Inflammatory macrophage treated with lipopolysaccharide for 4 hours (primary cell): ENCODE results near the gene TENM3.
"Not testable (repeated sequence)": the region's sequence is repeated elsewhere in the genome, so short reads cannot be mapped to it uniquely, and the experiment has no call there.

Experiments
- DNase-seq: peaks from one replicate; pipeline ENCODE4 v3.0.0-alpha.2; 2020

Gene TENM3

GRCh38 chr4:182804131-182804530, 560.9 kb downstream of the TENM3 start:
- DNase-seq, result no peak

- DNase-seq, result no peak
Measured at GRCh38 chr4:182805321-182805720, 562.1 kb downstream of the TENM3 start.

GRCh38 chr4:182805750-182806149, 562.5 kb downstream of the TENM3 start:
- no peak for DNase-seq

GRCh38 chr4:182806259-182807252, 563.4 kb downstream of the TENM3 start:
- peak; percentile 65 for DNase-seq

- DNase-seq, result no peak
Measured at GRCh38 chr4:182807346-182807745, 564.1 kb downstream of the TENM3 start.

- no peak for DNase-seq
Measured at GRCh38 chr4:182807767-182808548, 564.8 kb downstream of the TENM3 start.

GRCh38 chr4:182808673-182809416, 565.6 kb downstream of the TENM3 start:
- DNase-seq, result peak; percentile 85

- no peak for DNase-seq
Measured at GRCh38 chr4:182809417-182810102, 566.4 kb downstream of the TENM3 start.

- no peak for DNase-seq
Measured at GRCh38 chr4:182810103-182810615, 567.0 kb downstream of the TENM3 start.

- peak; percentile 28 for DNase-seq
Measured at GRCh38 chr4:182812916-182813315, 569.7 kb downstream of the TENM3 start.

GRCh38 chr4:182814065-182814464, 570.9 kb downstream of the TENM3 start:
- DNase-seq, result not testable (repeated sequence)

GRCh38 chr4:182818926-182819730, 575.9 kb downstream of the TENM3 start:
- DNase-seq, result no peak

GRCh38 chr4:182819751-182820150, 576.5 kb downstream of the TENM3 start:
- DNase-seq, result no peak

- DNase-seq, result no peak
Measured at GRCh38 chr4:182822554-182822953, 579.4 kb downstream of the TENM3 start.

GRCh38 chr4:182823576-182823975, 580.4 kb downstream of the TENM3 start:
- DNase-seq, result no peak

- DNase-seq, result no peak
Measured at GRCh38 chr4:182825003-182825402, 581.8 kb downstream of the TENM3 start.

GRCh38 chr4:182825786-182826185, 582.6 kb downstream of the TENM3 start:
- DNase-seq, result no peak

GRCh38 chr4:182826391-182826790, 583.2 kb downstream of the TENM3 start:
- peak; percentile 75 for DNase-seq

GRCh38 chr4:182827166-182827565, 584.0 kb downstream of the TENM3 start:
- no peak for DNase-seq

- no peak for DNase-seq
Measured at GRCh38 chr4:182827954-182828353, 584.8 kb downstream of the TENM3 start.

- no peak for DNase-seq
Measured at GRCh38 chr4:182828360-182829025, 585.3 kb downstream of the TENM3 start.
